NCI-H345 treated with DMSO at 0.1 percent for 48 hours (cell line): Measurements from ENCODE around the gene PSMG1.
A peak's percentile ranks its signal among the peaks of the same experiment; 100 is the strongest.
"Not testable (repeated sequence)": the region's sequence is repeated elsewhere in the genome, so short reads cannot be mapped to it uniquely, and the experiment has no call there.

Experiments used
- DNase-seq: peaks from one replicate; lab custom pipeline; 2025; ENCODE audit not compliant: unreplicated experiment; lab: John Stamatoyannopoulos, UW

PSMG1 gene

GRCh38 chr21:39159342-39160063 lies 23.7 kb downstream of the PSMG1 start:
- DNase-seq: no peak

GRCh38 chr21:39157241-39157640 lies 26.0 kb downstream of the PSMG1 start:
- DNase-seq: not testable (repeated sequence)

- DNase-seq: no peak
These were observed 27.2 kb downstream of the PSMG1 start for GRCh38 chr21:39156024-39156423.

GRCh38 chr21:39155578-39155977 lies 27.7 kb downstream of the PSMG1 start:
- DNase-seq: no peak

- no peak for DNase-seq
These were observed 29.4 kb downstream of the PSMG1 start for GRCh38 chr21:39153842-39154241.

- DNase-seq: no peak
These were observed 29.9 kb downstream of the PSMG1 start for GRCh38 chr21:39153373-39153772.

- no peak for DNase-seq
These were observed 31.0 kb downstream of the PSMG1 start for GRCh38 chr21:39152271-39152670.

- DNase-seq: no peak
These were observed 32.4 kb downstream of the PSMG1 start for GRCh38 chr21:39150877-39151276.

- no peak for DNase-seq
These were observed 32.9 kb downstream of the PSMG1 start for GRCh38 chr21:39150316-39150715.

GRCh38 chr21:39149882-39150281 lies 33.4 kb downstream of the PSMG1 start:
- DNase-seq: no peak

- DNase-seq: no peak
These were observed 34.3 kb downstream of the PSMG1 start for GRCh38 chr21:39148975-39149374.

- DNase-seq: no peak
These were observed 39.1 kb downstream of the PSMG1 start for GRCh38 chr21:39144191-39144590.

GRCh38 chr21:39142972-39143371 lies 40.3 kb downstream of the PSMG1 start:
- DNase-seq: no peak

GRCh38 chr21:39141502-39141901 lies 41.7 kb downstream of the PSMG1 start:
- DNase-seq: no peak

GRCh38 chr21:39137248-39138178 lies 45.7 kb downstream of the PSMG1 start:
- DNase-seq: no peak

GRCh38 chr21:39136711-39137110 lies 46.5 kb downstream of the PSMG1 start:
- DNase-seq: no peak

- peak; percentile 26 for DNase-seq
These were observed 47.1 kb downstream of the PSMG1 start for GRCh38 chr21:39136138-39136537.

GRCh38 chr21:39134288-39134810 lies 48.9 kb downstream of the PSMG1 start:
- no peak for DNase-seq

- no peak for DNase-seq
These were observed 51.0 kb downstream of the PSMG1 start for GRCh38 chr21:39132248-39132647.

GRCh38 chr21:39131791-39132190 lies 51.5 kb downstream of the PSMG1 start:
- no peak for DNase-seq

- DNase-seq: no peak
These were observed 55.7 kb downstream of the PSMG1 start for GRCh38 chr21:39127506-39127905.

GRCh38 chr21:39126486-39126806 lies 56.8 kb downstream of the PSMG1 start:
- no peak for DNase-seq
